ENCODE measurements around the gene TJAP1. TPM values are rescaled to one million over a fixed set of nuclear protein-coding genes. Genes with fewer than 3 reads are reported as not detected.

TJAP1 gene
- total RNA-seq, 2 donors from 2014 or later = 15.8 to 22.0 TPM

GRCh38 chr6:43489277-43490072 is 12.1 kb downstream of the TJAP1 start:
- H3K4me3 ChIP-seq = no peak overlapping the region
- no peak for DNase-seq (ENCODE audit: low spot score)
- H3K27ac ChIP-seq = no peak overlapping the region
- H3K4me1 ChIP-seq = no peaks in the 10 kb centered on the region
- H3K36me3 ChIP-seq = no peaks in the 10 kb centered on the region
- no peaks in the 10 kb centered on the region for H3K27me3 ChIP-seq
- H3K9me3 ChIP-seq = no peaks in the 10 kb centered on the region
- no peak for TF ChIP-seq CTCF (IDR thresholded peaks at IDR 0.05)

GRCh38 chr6:43490523-43490939 is 13.2 kb downstream of the TJAP1 start:
- Histone ChIP-seq H3K27me3 (no peaks in the 10 kb centered on the region), H3K9me3 (no peaks in the 10 kb centered on the region), H3K4me1 (peaks cover 0 to 8% of the 10 kb centered on the region in 2 donors), H3K27ac (no peak overlapping the region), H3K4me3 (no peak overlapping the region), H3K36me3 (no peaks in the 10 kb centered on the region)
- DNase-seq (ENCODE audit: low spot score) = no peak
- no peak for TF ChIP-seq CTCF (IDR thresholded peaks at IDR 0.05)

- no peak for TF ChIP-seq CTCF (IDR thresholded peaks at IDR 0.05)
- Histone ChIP-seq H3K36me3 (no peaks in the 10 kb centered on the region), H3K4me1 (peaks cover 0 to 23% of the 10 kb centered on the region in 2 donors), H3K4me3 (no peak overlapping the region), H3K27ac (peak overlapping the region; percentile 59 to 79), H3K9me3 (no peaks in the 10 kb centered on the region), H3K27me3 (no peaks in the 10 kb centered on the region)
- peak; percentile 91 for DNase-seq (ENCODE audit: low spot score)
Measured at GRCh38 chr6:43491750-43492661, 14.6 kb downstream of the TJAP1 start.

GRCh38 chr6:43492673-43493072 is 15.3 kb downstream of the TJAP1 start:
- peak overlapping the region in 1 of 2 donors; percentile 79 for H3K27ac ChIP-seq
- no peak for DNase-seq (ENCODE audit: low spot score)
- no peaks in the 10 kb centered on the region for H3K27me3 ChIP-seq
- H3K9me3 ChIP-seq = no peaks in the 10 kb centered on the region
- no peak for TF ChIP-seq CTCF (IDR thresholded peaks at IDR 0.05)
- H3K4me3 ChIP-seq = no peak overlapping the region
- H3K4me1 ChIP-seq = peaks cover 0 to 23% of the 10 kb centered on the region in 2 donors
- no peaks in the 10 kb centered on the region for H3K36me3 ChIP-seq

- no peak overlapping the region for H3K4me3 ChIP-seq
- H3K9me3 ChIP-seq = no peaks in the 10 kb centered on the region
- peaks cover 5% of the 10 kb centered on the region for H3K36me3 ChIP-seq
- H3K27me3 ChIP-seq = no peaks in the 10 kb centered on the region
- peaks cover 0 to 23% of the 10 kb centered on the region in 2 donors for H3K4me1 ChIP-seq
- TF ChIP-seq CTCF (IDR thresholded peaks at IDR 0.05) = no peak
- no peak overlapping the region for H3K27ac ChIP-seq
- no peak for DNase-seq (ENCODE audit: low spot score)
Measured at GRCh38 chr6:43493230-43493629, 15.9 kb downstream of the TJAP1 start.
